HL-60/S4 treated with phorbol 12-myristate 13-acetate at 8.2 ng/mL for 4 days and 3 days (cell line): ENCODE results near the gene WWOX.

Experiments
- in situ Hi-C: fragments of 300-500 bp; cut with MboI; formaldehyde crosslinking; loops from 2 replicates; pipeline ENCODE4 v1.15.0; 2022; ENCODE audit warnings: low sequenced_read_pairs

WWOX gene

GRCh38 chr16:78993346-78993745 lies 893.9 kb downstream of the WWOX start:
- in situ Hi-C loops, result no loop called here

GRCh38 chr16:78994135-78994745 lies 894.8 kb downstream of the WWOX start:
- in situ Hi-C loops, result no loop called here

- in situ Hi-C loops, result no loop called here
Measured at GRCh38 chr16:78995441-78995840, 896.0 kb downstream of the WWOX start.

- in situ Hi-C loops, result no loop called here
Measured at GRCh38 chr16:78996790-78997189, 897.3 kb downstream of the WWOX start.

GRCh38 chr16:78998879-78999278 lies 899.4 kb downstream of the WWOX start:
- in situ Hi-C loops, result no loop called here

GRCh38 chr16:79001156-79001967 lies 901.9 kb downstream of the WWOX start:
- in situ Hi-C loops, result no loop called here

GRCh38 chr16:79003026-79003609 lies 903.7 kb downstream of the WWOX start:
- in situ Hi-C loops, result no loop called here

- in situ Hi-C loops, result no loop called here
Measured at GRCh38 chr16:79004309-79004708, 904.9 kb downstream of the WWOX start.

- in situ Hi-C loops, result no loop called here
Measured at GRCh38 chr16:79005096-79005495, 905.6 kb downstream of the WWOX start.

GRCh38 chr16:79006206-79006605 lies 906.8 kb downstream of the WWOX start:
- in situ Hi-C loops, result no loop called here

GRCh38 chr16:79006765-79007164 lies 907.3 kb downstream of the WWOX start:
- in situ Hi-C loops, result no loop called here

GRCh38 chr16:79007614-79008013 lies 908.2 kb downstream of the WWOX start:
- in situ Hi-C loops, result no loop called here

GRCh38 chr16:79008036-79008868 lies 908.8 kb downstream of the WWOX start:
- in situ Hi-C loops, result no loop called here

GRCh38 chr16:79008869-79009179 lies 909.4 kb downstream of the WWOX start:
- in situ Hi-C loops, result no loop called here

- in situ Hi-C loops, result no loop called here
Measured at GRCh38 chr16:79009896-79010295, 910.4 kb downstream of the WWOX start.

- in situ Hi-C loops, result no loop called here
Measured at GRCh38 chr16:79011282-79011681, 911.8 kb downstream of the WWOX start.

- in situ Hi-C loops, result no loop called here
Measured at GRCh38 chr16:79012671-79013434, 913.4 kb downstream of the WWOX start.

GRCh38 chr16:79013930-79014660 lies 914.6 kb downstream of the WWOX start:
- in situ Hi-C loops, result no loop called here

- in situ Hi-C loops, result no loop called here
Measured at GRCh38 chr16:79018650-79019429, 919.4 kb downstream of the WWOX start.
